Measurements from ENCODE around the gene CPOX.

The CPOX gene

DNA sequence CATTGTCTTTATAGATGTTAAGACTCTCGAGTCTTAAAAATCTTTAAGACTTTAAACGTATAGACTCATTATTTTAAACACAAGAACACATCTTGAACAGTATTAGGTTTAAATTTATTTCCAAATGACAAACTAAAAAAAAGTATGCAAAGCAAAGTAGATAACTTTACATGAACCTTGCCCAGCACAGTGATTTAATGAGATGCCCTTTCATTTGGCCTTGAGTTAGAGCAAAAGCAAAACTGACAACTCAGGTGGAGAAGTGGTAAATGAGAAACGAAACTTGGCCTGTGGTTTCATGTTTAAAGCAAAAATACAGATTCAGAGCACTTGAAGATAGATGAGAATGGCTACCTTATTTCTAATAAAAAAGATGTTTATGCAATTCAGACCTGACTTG, 53.1 kb downstream of the CPOX start:
- no peak overlapping the region for H3K4me3 ChIP-seq (replicated peaks; ENCODE audit: low read depth, low read length)
- TF ChIP-seq, protein P1, sequence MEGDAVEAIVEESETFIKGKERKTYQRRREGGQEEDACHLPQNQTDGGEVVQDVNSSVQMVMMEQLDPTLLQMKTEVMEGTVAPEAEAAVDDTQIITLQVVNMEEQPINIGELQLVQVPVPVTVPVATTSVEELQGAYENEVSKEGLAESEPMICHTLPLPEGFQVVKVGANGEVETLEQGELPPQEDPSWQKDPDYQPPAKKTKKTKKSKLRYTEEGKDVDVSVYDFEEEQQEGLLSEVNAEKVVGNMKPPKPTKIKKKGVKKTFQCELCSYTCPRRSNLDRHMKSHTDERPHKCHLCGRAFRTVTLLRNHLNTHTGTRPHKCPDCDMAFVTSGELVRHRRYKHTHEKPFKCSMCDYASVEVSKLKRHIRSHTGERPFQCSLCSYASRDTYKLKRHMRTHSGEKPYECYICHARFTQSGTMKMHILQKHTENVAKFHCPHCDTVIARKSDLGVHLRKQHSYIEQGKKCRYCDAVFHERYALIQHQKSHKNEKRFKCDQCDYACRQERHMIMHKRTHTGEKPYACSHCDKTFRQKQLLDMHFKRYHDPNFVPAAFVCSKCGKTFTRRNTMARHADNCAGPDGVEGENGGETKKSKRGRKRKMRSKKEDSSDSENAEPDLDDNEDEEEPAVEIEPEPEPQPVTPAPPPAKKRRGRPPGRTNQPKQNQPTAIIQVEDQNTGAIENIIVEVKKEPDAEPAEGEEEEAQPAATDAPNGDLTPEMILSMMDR (IDR thresholded peaks at IDR 0.05; ENCODE audit: low read depth, low read length, missing control alignments) = no peak
- no peak for DNase-seq (ENCODE audit: extremely low read depth, low read depth)

DNA sequence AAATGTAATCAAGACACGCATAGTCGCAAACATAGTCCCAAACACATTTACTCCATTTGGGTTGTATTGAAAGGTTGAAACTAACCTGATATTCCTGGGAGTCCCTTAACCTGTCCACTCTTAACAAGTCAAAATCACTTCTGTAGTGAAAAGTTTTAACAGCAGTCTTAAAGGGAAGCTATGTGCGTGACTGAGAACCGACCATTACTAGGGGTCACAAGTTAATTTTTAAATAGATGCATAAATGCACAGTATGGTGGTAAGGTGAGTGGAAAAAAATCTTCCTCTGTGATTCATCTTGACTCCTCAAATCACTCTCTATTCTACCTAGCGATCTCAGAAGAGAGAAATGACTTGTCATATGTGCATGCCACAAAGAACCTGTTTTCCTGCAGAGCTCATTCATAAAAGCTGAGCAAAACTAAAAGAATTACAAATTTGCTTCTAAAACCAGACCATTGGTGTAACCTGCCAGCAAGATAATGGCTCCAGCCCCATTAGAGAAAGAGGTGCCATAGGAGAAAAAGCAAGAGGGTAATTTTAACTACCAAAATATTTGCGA, 56.9 kb downstream of the CPOX start:
- no peak for DNase-seq (ENCODE audit: extremely low read depth, low read depth)
- H3K4me3 ChIP-seq (replicated peaks; ENCODE audit: low read depth, low read length) = no peak overlapping the region
- TF ChIP-seq, protein P1 (IDR thresholded peaks at IDR 0.05; ENCODE audit: low read depth, low read length, missing control alignments) = no peak

DNA sequence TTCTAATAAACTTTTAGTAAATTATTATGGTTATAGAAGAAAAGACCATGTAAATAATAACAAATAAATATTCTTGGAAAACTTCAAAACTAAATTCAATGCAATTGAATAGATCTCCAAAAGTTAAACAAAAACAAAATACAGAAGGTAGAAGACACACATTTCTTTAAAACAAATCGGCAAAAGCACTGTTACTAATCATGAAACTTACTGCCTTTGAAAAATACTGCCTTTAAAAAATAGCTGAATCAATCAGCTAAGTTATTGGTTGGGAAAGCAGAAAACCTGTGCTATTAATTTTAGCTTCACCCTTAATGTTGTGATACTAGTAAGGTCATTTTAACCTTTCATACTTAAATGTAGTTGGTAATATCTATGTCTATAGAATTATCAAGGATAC, 58.7 kb downstream of the CPOX start:
- TF ChIP-seq, protein P1 (IDR thresholded peaks at IDR 0.05; ENCODE audit: low read depth, low read length, missing control alignments) = no peak
- H3K4me3 ChIP-seq (replicated peaks; ENCODE audit: low read depth, low read length) = no peak overlapping the region
- DNase-seq (ENCODE audit: extremely low read depth, low read depth) = no peak

DNA sequence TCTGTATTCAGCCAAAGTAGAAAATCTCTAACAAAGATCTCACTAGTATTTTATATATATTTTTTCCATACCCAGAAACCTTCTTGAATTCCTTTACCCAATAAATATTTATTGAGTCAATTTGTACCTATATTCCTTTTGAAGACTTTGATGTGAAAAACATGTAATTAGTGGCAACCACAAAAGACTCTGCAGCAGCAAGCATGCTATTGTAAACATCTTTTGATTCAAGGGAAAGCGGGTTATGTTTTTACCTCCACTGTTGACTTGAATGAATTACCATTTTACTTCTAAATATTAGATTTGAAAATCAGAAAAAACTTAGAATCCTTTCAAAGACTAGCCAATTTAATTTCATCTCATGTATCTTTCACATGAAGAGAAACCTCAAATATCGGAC, 59.2 kb downstream of the CPOX start:
- H3K4me3 ChIP-seq (replicated peaks; ENCODE audit: low read depth, low read length) = no peak overlapping the region
- no peak for DNase-seq (ENCODE audit: extremely low read depth, low read depth)
- TF ChIP-seq, protein P1 (IDR thresholded peaks at IDR 0.05; ENCODE audit: low read depth, low read length, missing control alignments) = no peak

DNA sequence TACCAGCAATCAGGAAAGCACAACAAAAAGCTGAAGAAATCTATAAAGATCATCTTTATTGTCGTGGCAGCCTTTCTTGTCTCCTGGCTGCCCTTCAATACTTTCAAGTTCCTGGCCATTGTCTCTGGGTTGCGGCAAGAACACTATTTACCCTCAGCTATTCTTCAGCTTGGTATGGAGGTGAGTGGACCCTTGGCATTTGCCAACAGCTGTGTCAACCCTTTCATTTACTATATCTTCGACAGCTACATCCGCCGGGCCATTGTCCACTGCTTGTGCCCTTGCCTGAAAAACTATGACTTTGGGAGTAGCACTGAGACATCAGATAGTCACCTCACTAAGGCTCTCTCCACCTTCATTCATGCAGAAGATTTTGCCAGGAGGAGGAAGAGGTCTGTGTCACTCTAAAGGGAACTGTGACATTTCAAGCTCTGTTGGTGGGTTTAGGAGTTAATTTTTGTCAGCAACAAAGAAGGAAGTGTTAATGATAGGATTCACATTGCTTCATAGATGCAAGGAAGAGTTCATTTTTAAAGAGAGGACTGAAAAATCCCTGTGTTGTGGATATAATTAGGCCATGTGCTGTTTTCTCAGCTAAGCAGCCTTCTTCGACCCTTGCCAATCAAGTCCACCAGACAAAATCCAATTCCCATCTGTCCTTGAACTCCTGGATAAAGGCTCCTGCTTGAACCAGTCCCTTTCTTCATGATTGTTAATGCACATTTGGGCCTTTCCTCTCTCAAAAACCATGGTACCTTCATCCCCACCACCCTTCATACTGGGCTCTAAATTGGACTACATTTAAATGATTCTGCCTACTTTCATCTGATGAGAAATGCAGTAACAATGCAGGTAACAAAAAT, 60.5 kb downstream of the CPOX start:
- TF ChIP-seq, protein P1 (IDR thresholded peaks at IDR 0.05; ENCODE audit: low read depth, low read length, missing control alignments) = no peak
- no peak for DNase-seq (ENCODE audit: extremely low read depth, low read depth)
- no peak overlapping the region for H3K4me3 ChIP-seq (replicated peaks; ENCODE audit: low read depth, low read length)

DNA sequence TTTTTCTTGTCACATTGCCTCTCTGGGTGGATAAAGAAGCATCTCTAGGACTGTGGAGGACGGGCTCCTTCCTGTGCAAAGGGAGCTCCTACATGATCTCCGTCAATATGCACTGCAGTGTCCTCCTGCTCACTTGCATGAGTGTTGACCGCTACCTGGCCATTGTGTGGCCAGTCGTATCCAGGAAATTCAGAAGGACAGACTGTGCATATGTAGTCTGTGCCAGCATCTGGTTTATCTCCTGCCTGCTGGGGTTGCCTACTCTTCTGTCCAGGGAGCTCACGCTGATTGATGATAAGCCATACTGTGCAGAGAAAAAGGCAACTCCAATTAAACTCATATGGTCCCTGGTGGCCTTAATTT, 61.2 kb downstream of the CPOX start:
- no peak overlapping the region for H3K4me3 ChIP-seq (replicated peaks; ENCODE audit: low read depth, low read length)
- TF ChIP-seq, protein P1 (IDR thresholded peaks at IDR 0.05; ENCODE audit: low read depth, low read length, missing control alignments) = no peak
- no peak for DNase-seq (ENCODE audit: extremely low read depth, low read depth)

All from HFF-Myc (cell line).